ENCODE data around the gene MFSD1.

DNA sequence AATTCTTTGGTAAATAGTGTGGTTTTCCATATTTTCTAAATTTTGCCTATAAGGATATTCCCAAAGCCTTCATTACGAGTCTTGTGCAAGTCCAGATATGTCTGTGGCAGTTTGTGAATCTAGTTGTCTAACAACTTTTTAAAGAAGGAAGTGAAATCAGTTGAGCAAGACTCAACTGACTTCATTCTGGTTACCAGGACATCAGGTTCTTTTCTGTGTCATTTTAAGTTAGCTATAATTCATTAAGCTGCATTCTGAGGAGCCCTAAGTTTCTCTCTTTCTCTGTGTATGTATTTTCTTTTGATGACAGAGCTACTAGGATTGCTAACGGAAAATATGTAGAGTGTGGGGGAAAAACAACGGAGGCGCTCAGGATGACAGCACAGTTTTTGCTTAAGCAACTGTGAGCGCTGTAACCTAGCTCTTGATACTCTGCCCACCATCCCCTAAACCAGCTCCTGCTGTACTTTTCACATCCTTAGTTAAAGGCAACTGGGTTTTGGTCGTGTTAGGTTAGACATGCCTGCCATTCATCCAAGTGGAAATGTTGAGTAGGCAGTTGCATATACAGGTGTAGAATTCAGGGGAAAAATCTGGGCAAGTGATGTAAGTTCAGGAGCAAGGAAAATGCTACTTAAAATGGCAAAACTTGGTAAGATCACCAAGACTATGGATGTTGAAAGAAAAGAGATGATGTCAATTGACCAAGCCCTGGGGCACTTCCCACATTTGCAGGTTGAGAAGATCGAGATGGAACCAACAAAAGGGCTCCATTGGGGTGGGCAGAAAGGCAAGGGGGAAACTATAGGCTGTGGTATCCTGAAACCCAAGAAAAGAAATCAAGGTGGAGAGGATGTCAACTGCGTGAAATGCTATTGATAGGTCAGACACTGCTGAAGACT lies 9.2 kb downstream of the MFSD1 start:
- TF ChIP-seq, protein P1, sequence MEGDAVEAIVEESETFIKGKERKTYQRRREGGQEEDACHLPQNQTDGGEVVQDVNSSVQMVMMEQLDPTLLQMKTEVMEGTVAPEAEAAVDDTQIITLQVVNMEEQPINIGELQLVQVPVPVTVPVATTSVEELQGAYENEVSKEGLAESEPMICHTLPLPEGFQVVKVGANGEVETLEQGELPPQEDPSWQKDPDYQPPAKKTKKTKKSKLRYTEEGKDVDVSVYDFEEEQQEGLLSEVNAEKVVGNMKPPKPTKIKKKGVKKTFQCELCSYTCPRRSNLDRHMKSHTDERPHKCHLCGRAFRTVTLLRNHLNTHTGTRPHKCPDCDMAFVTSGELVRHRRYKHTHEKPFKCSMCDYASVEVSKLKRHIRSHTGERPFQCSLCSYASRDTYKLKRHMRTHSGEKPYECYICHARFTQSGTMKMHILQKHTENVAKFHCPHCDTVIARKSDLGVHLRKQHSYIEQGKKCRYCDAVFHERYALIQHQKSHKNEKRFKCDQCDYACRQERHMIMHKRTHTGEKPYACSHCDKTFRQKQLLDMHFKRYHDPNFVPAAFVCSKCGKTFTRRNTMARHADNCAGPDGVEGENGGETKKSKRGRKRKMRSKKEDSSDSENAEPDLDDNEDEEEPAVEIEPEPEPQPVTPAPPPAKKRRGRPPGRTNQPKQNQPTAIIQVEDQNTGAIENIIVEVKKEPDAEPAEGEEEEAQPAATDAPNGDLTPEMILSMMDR (IDR thresholded peaks at IDR 0.05) = no peak
- no peak for TF ChIP-seq EZH2 (IDR thresholded peaks at IDR 0.05; ENCODE audit: borderline replicate concordance, insufficient read depth, low read depth, low read length, poor library complexity, severe bottlenecking)
